OCI-LY7 (cell line): ENCODE data around the gene SNRNP35. TPM values are rescaled to one million over a fixed set of nuclear protein-coding genes. Genes with fewer than 3 reads are reported as not detected.
"Not testable (repeated sequence)": the region's sequence is repeated elsewhere in the genome, so short reads cannot be mapped to it uniquely, and the experiment has no call there.

Experiments used
- BruUV-seq: library from RNA; stranded (reverse); fragments of 400-500 nt; replicated peaks from 2 replicates; lab custom pipeline; 2021; lab: Mats Ljungman, UMichigan
- CTCF ChIA-PET: fragments of 300-600 bp; sonication (Branson Sonifier 250); formaldehyde crosslinking; loops from one replicate; lab custom pipeline; 2022; ENCODE audit warnings: antibody characterized with exemption; ENCODE audit not compliant: unreplicated experiment; lab: Charles Lee
- POLR2A ChIA-PET: fragments of 300-600 bp; sonication (Branson Sonifier 250); formaldehyde crosslinking; loops from one replicate; lab custom pipeline; 2022; ENCODE audit warnings: antibody characterized with exemption; lab: Charles Lee
- DNase-seq: peaks from one replicate; pipeline ENCODE4 v3.0.0-alpha.2; 2015; ENCODE audit warnings: low spot score
- H2AFZ ChIP-seq: fragments of 200-600 bp; sonication (generic), shearing (Covaris generic); 2 replicates; pipeline ENCODE4 v1.6.1; 2014; ENCODE audit warnings: mild to moderate bottlenecking, antibody characterized with exemption, low read length, moderate library complexity
- H3K27ac ChIP-seq: fragments of 200-600 bp; sonication (generic); 2 replicates; pipeline ENCODE4 v1.5.1; 2014; ENCODE audit warnings: mixed run types, low read depth, mild to moderate bottlenecking, moderate library complexity, low read length, inconsistent platforms; ENCODE audit not compliant: poor library complexity, severe bottlenecking
- H3K36me3 ChIP-seq: fragments of 200-600 bp; sonication (generic); 2 replicates; pipeline ENCODE4 v1.6.1; 2014; ENCODE audit warnings: mild to moderate bottlenecking, antibody characterized with exemption, low read length, moderate library complexity, mixed read lengths; ENCODE audit not compliant: insufficient read depth
- H3K4me1 ChIP-seq: fragments of 200-600 bp; sonication (generic); 2 replicates; pipeline ENCODE4 v1.5.1; 2014; ENCODE audit warnings: mild to moderate bottlenecking, low read length; ENCODE audit not compliant: insufficient read depth, poor library complexity, severe bottlenecking
- H3K4me2 ChIP-seq: fragments of 200-600 bp; sonication (generic); 2 replicates; pipeline ENCODE4 v1.6.1; 2014; ENCODE audit warnings: mild to moderate bottlenecking, low read length
- H3K4me3 ChIP-seq: fragments of 200-600 bp; sonication (generic); 2 replicates; pipeline ENCODE4 v1.5.1; 2014; ENCODE audit warnings: mild to moderate bottlenecking, low read depth, low read length; ENCODE audit not compliant: poor library complexity, severe bottlenecking
- H3K79me2 ChIP-seq: fragments of 200-600 bp; sonication (generic); 2 replicates; pipeline ENCODE4 v1.6.1; 2016; ENCODE audit warnings: low read depth, mild to moderate bottlenecking, low read length, moderate library complexity, mixed read lengths; ENCODE audit not compliant: insufficient read depth
- H3K9me2 ChIP-seq: fragments of 200-600 bp; sonication (generic); 2 replicates; pipeline ENCODE4 v1.6.1; 2016; ENCODE audit warnings: mild to moderate bottlenecking, low read length, mixed read lengths; ENCODE audit not compliant: insufficient read depth
- H3K9me3 ChIP-seq: fragments of 200-600 bp; sonication (generic); 2 replicates; pipeline ENCODE4 v1.6.1; 2014; ENCODE audit warnings: mild to moderate bottlenecking, mixed run types, low read length, mixed read lengths
- H4K20me1 ChIP-seq: fragments of 200-600 bp; sonication (generic); 2 replicates; pipeline ENCODE4 v1.6.1; 2014; ENCODE audit warnings: mild to moderate bottlenecking, antibody characterized with exemption, low read length, moderate library complexity, mixed read lengths; ENCODE audit not compliant: insufficient read depth
- CTCF ChIP-seq: fragments of 200-600 bp; sonication (generic); conservative IDR thresholded peaks from 2 replicates; pipeline ENCODE4 v1.5.1; 2014; ENCODE audit warnings: mild to moderate bottlenecking, antibody characterized with exemption, low read length, moderate library complexity, mixed read lengths
- EZH2phosphoT487 ChIP-seq: fragments of 200-600 bp; sonication (generic); IDR thresholded peaks from 2 replicates; pipeline ENCODE4 v1.6.1; 2018; ENCODE audit warnings: low read depth, borderline replicate concordance, mild to moderate bottlenecking, mixed run types, antibody characterized with exemption, low read length, moderate library complexity, mixed read lengths
- intact Hi-C: fragments of 100-400 bp; cut with micrococcal nuclease; formaldehyde crosslinking; loops from one replicate; pipeline ENCODE4 v1.10.0; 2022; ENCODE audit not compliant: unreplicated experiment
- total RNA-seq, 2 experiments: library from RNA; depleted of rRNA in 1 of 2; stranded (reverse); fragments of >200 nt in 1 of 2; shearing (Covaris generic) in 1 of 2; gene quantifications; 2 replicates each; pipeline ENCODE4 v1.2.3, GENCODE V29; 2014 to 2022

Gene SNRNP35
- total RNA-seq, 2 experiments from 2014 or later: 29.3 to 31.3 TPM

- H3K9me2 ChIP-seq: no peaks in the 10 kb centered on the region
- no TSS peak for BruUV-seq
- peak; percentile 16 for DNase-seq
- POLR2A ChIA-PET: interaction anchor here (0.6 kb wide), 1 partner anchor 230 kb away, joined by 3 read pairs; no protein-coding TSS in a partner anchor
- H3K4me1 ChIP-seq: no peaks in the 10 kb centered on the region
- H3K4me2 ChIP-seq: no peak overlapping the region
- no peaks in the 10 kb centered on the region for H3K9me3 ChIP-seq
- intact Hi-C loops: no loop called here
- H2AFZ ChIP-seq: no peak overlapping the region
- CTCF ChIA-PET: no interaction called here
- H3K4me3 ChIP-seq: no peak overlapping the region
- H3K27ac ChIP-seq: no peak overlapping the region
- H3K36me3 ChIP-seq: no peaks in the 10 kb centered on the region
- TF ChIP-seq EZH2phosphoT487 (no peak), CTCF (no peak)
- H4K20me1 ChIP-seq: no peaks in the 10 kb centered on the region
- no peaks in the 10 kb centered on the region for H3K79me2 ChIP-seq
These were observed 55.1 kb downstream of the SNRNP35 start for GRCh38 chr12:123512838-123513665.

- intact Hi-C loops: no loop called here
- H3K4me2 ChIP-seq: no peak overlapping the region
- no peak for DNase-seq
- H3K79me2 ChIP-seq: no peaks in the 10 kb centered on the region
- no peak overlapping the region for H3K27ac ChIP-seq
- BruUV-seq: no TSS peak
- H3K9me3 ChIP-seq: no peaks in the 10 kb centered on the region
- no peak for TF ChIP-seq EZH2phosphoT487
- TF ChIP-seq CTCF: no peak
- H3K4me1 ChIP-seq: no peaks in the 10 kb centered on the region
- no peaks in the 10 kb centered on the region for H4K20me1 ChIP-seq
- H3K9me2 ChIP-seq: no peaks in the 10 kb centered on the region
- no peaks in the 10 kb centered on the region for H3K36me3 ChIP-seq
- no peak overlapping the region for H2AFZ ChIP-seq
- ChIA-PET POLR2A (interaction anchor here (0.6 kb wide), 1 partner anchor 231 kb away, joined by 3 read pairs; no protein-coding TSS in a partner anchor), CTCF (no interaction called here)
- no peak overlapping the region for H3K4me3 ChIP-seq
These were observed 55.9 kb downstream of the SNRNP35 start for GRCh38 chr12:123513805-123514204.

- H3K9me2 ChIP-seq, CTCF ChIA-PET, H3K4me3 ChIP-seq, H4K20me1 ChIP-seq, H3K9me3 ChIP-seq, H3K79me2 ChIP-seq, H3K4me1 ChIP-seq, H3K27ac ChIP-seq, H3K36me3 ChIP-seq, H2AFZ ChIP-seq, H3K4me2 ChIP-seq, DNase-seq, intact Hi-C loops, BruUV-seq: not testable (repeated sequence)
- POLR2A ChIA-PET: interaction anchor here (0.7 kb wide), 1 partner anchor 216 kb away, joined by 3 read pairs; no protein-coding TSS in a partner anchor
These were observed 56.8 kb downstream of the SNRNP35 start for GRCh38 chr12:123514582-123515221.
